Measurements from ENCODE around the gene EMID1.

The EMID1 gene

DNA sequence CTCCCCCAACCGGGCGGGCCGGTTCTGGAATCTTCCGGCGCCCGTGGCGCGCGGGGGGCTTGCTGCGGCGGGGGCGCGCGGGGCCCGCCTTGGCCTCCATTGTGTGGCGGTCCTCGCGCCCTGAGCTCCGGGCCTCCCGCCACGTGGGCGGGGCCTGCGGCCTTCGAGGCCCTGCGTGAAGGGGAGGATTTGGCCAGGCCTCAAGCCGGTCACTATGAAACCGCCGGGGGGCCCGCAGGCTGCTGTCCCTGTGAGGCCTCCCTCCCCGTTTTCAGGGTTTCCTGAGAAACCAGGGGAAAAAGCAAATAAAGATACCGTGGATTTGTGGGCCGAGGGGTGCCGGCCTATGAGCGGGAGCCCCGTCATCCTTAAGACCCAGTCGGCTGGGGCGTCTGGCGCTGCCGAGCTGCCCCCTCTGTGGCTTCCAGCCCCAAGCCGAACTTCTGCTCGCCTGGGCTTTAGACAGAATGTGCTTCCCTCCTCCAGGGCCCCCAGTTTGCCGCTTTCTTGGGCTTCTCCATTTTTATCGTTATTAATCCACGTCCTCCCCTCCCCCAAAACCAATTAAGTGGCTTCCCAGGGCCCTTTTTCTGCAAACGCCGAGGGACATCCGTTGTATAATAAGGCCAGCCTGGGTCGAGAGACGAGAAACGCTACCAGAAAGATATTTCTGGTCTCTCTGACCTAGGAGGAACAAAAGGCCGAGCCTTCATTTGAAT is 63.0 kb downstream of the EMID1 start:
- Histone ChIP-seq H3K4me3 (ENCODE audit: low read depth in 1 of 5, low read length in 5 of 5) (peak overlapping the region; percentile 71 to 97 (median 90)), H3K27me3 (ENCODE audit: control insufficient read depth in 5 of 5, insufficient read depth in 4 of 5, low read length in 5 of 5) (no peaks in the 10 kb centered on the region), H3K27ac (ENCODE audit: low read depth, low read length) (peak overlapping the region; percentile 99), H3K4me1 (ENCODE audit: control insufficient read depth in 5 of 5, insufficient read depth in 5 of 5, low read length in 5 of 5) (peaks cover 19 to 65% (median 63%) of the 10 kb centered on the region in 5 donors), H3K36me3 (ENCODE audit: control insufficient read depth in 5 of 5, insufficient read depth in 5 of 5, low read length in 5 of 5) (peaks cover 16 to 39% (median 28%) of the 10 kb centered on the region in 5 donors), H3K9ac (ENCODE audit: low read length in 5 of 5) (peak overlapping the region; percentile 76 to 100 (median 99)), H3K9me3 (ENCODE audit: control insufficient read depth in 5 of 5, low read length in 5 of 5) (no peaks in the 10 kb centered on the region)

DNA sequence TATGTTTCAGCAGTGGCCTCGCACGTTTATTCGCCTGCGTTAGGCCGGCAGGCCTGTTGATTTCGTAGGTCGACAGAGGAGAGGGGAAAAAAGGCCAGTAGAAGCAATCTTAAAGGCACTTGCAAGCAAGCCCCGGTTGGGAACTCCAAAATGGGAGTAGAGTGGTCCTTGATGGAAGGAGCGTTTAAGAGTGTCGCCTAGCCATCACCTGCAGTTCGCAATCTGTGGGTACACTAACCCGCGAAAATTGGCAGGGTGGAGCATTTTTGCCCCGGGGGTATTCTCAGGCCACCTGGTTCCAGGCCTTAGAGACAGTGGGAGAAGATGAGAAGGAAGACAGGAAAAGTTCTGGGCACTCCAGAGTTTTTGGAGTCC is 63.5 kb downstream of the EMID1 start:
- Histone ChIP-seq H3K4me3 (ENCODE audit: low read depth in 1 of 5, low read length in 5 of 5) (peak overlapping the region; percentile 71 to 97 (median 90)), H3K27ac (ENCODE audit: low read depth, low read length) (peak overlapping the region; percentile 99), H3K4me1 (ENCODE audit: control insufficient read depth in 5 of 5, insufficient read depth in 5 of 5, low read length in 5 of 5) (peaks cover 19 to 66% (median 63%) of the 10 kb centered on the region in 5 donors), H3K9ac (ENCODE audit: low read length in 5 of 5) (peak overlapping the region; percentile 76 to 100 (median 99)), H3K27me3 (ENCODE audit: control insufficient read depth in 5 of 5, insufficient read depth in 4 of 5, low read length in 5 of 5) (no peaks in the 10 kb centered on the region), H3K36me3 (ENCODE audit: control insufficient read depth in 5 of 5, insufficient read depth in 5 of 5, low read length in 5 of 5) (peaks cover 21 to 39% (median 28%) of the 10 kb centered on the region in 5 donors), H3K9me3 (ENCODE audit: control insufficient read depth in 5 of 5, low read length in 5 of 5) (no peaks in the 10 kb centered on the region)

DNA sequence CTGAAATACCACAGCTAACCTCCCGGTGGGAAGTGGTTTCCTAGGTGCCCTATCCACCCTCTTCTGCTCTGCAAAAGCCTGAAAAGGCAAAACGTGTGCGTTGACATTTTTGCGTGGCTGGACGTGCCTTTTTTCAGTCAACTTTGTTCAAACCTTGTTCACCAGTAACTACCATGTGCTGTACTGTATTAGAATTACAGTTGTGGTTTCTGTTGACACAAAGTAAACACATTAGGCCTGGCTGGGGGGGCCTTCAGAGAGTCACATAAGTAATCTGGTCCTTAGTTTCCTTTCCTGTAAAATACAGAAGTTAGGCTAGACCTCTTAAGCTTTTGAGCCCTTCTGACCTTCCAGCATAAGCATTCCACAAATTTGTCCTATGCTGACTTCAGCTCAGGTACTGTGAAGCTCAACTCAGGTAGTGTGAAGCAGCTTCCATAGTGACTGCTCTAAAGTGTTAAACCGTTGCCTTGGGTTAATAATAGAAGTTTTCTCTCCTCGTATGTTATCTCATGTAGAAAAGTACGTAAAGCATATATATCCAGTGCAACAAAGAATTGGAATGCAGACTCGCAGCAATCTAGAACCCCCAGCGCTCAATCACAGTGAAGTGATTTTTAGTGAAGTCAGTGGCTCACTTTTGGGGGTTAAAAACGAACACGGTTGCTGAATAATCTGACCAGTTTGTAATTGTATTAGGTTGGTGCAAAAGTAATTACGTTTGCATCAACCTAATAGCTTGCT is 64.2 kb downstream of the EMID1 start:
- peaks cover 19 to 68% (median 63%) of the 10 kb centered on the region in 5 donors for H3K4me1 ChIP-seq (ENCODE audit: control insufficient read depth in 5 of 5, insufficient read depth in 5 of 5, low read length in 5 of 5)
- H3K36me3 ChIP-seq (ENCODE audit: control insufficient read depth in 5 of 5, insufficient read depth in 5 of 5, low read length in 5 of 5): peaks cover 26 to 40% (median 31%) of the 10 kb centered on the region in 5 donors
- H3K9me3 ChIP-seq (ENCODE audit: control insufficient read depth in 5 of 5, low read length in 5 of 5): no peaks in the 10 kb centered on the region
- H3K4me3 ChIP-seq (ENCODE audit: low read depth in 1 of 5, low read length in 5 of 5): peak overlapping the region; percentile 71 to 97 (median 90)
- peak overlapping the region; percentile 76 to 100 (median 99) for H3K9ac ChIP-seq (ENCODE audit: low read length in 5 of 5)
- peak overlapping the region; percentile 99 for H3K27ac ChIP-seq (ENCODE audit: low read depth, low read length)
- H3K27me3 ChIP-seq (ENCODE audit: control insufficient read depth in 5 of 5, insufficient read depth in 4 of 5, low read length in 5 of 5): no peaks in the 10 kb centered on the region

DNA sequence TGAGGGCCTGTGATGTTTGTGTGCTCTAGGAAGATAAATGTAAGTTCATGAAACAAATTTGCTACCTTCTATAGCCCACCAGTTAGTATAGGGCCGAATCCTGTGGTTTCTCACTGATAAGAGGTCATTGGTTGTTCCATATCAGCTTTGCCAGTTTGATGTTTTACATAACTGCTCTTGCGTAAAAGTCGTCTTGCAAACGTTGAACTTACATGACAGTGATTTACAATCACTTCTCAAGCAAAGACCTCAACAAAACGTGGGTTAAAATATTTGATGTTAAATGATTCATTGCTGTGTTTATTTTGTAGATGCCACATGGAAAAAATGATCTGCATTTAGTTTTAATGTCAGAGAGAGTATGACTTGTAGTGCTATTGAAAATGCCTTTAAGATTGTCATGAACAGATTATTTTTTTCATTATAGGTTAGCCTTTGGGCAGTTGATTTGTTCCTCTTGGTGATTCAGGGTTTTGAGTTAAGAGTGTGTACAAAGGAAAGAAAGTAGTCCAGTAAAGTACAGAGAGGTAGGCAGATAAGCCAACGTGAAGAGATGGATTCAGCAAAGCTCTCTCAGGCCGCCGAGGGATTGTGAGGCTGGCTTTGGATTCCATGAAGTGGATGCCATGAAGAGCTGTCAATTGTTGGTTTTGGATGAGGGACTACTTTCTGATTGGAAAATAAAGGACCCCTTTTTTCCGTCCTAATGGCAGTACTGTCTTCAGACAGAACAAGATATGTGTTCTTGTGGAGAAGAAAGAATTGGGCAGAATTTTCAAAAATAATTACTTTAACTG is 65.0 kb downstream of the EMID1 start:
- Histone ChIP-seq H3K27me3 (ENCODE audit: control insufficient read depth in 5 of 5, insufficient read depth in 4 of 5, low read length in 5 of 5) (no peaks in the 10 kb centered on the region), H3K36me3 (ENCODE audit: control insufficient read depth in 5 of 5, insufficient read depth in 5 of 5, low read length in 5 of 5) (peaks cover 21 to 39% (median 33%) of the 10 kb centered on the region in 5 donors), H3K9ac (ENCODE audit: low read length in 5 of 5) (peak overlapping the region; percentile 32 to 100 (median 99)), H3K4me3 (ENCODE audit: low read depth in 1 of 5, low read length in 5 of 5) (peak overlapping the region; percentile 71 to 97 (median 90)), H3K27ac (ENCODE audit: low read depth, low read length) (peak overlapping the region; percentile 99), H3K9me3 (ENCODE audit: control insufficient read depth in 5 of 5, low read length in 5 of 5) (no peaks in the 10 kb centered on the region), H3K4me1 (ENCODE audit: control insufficient read depth in 5 of 5, insufficient read depth in 5 of 5, low read length in 5 of 5) (peaks cover 19 to 74% (median 69%) of the 10 kb centered on the region in 5 donors)

DNA sequence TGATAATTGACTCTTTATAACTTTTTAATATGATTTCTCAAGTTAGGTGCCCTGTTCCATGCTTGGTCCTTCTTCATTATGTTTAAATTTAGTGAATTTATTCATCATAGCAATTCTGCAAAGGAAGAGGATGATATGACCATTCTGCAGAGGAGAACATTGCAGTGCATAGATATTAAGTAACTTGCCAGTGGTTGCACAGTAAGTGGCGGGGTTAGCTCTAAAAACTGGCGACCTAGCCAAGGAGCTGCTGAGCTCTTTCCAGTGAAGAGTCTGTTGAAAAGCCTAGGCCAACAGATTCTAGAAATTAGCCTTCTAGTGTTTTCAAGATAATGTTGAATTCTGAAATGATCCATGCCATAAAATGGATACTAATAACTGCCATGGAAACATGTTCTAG is 66.9 kb downstream of the EMID1 start:
- Histone ChIP-seq H3K27me3 (ENCODE audit: control insufficient read depth in 5 of 5, insufficient read depth in 4 of 5, low read length in 5 of 5) (no peaks in the 10 kb centered on the region), H3K9ac (ENCODE audit: low read length in 5 of 5) (peak overlapping the region in 1 of 5 donors; percentile 8), H3K9me3 (ENCODE audit: control insufficient read depth in 5 of 5, low read length in 5 of 5) (no peaks in the 10 kb centered on the region), H3K4me1 (ENCODE audit: control insufficient read depth in 5 of 5, insufficient read depth in 5 of 5, low read length in 5 of 5) (peaks cover 14 to 58% (median 53%) of the 10 kb centered on the region in 5 donors), H3K27ac (ENCODE audit: low read depth, low read length) (peak overlapping the region; percentile 19), H3K36me3 (ENCODE audit: control insufficient read depth in 5 of 5, insufficient read depth in 5 of 5, low read length in 5 of 5) (peaks cover 33 to 51% (median 49%) of the 10 kb centered on the region in 5 donors), H3K4me3 (ENCODE audit: low read depth in 1 of 5, low read length in 5 of 5) (no peak overlapping the region)

DNA sequence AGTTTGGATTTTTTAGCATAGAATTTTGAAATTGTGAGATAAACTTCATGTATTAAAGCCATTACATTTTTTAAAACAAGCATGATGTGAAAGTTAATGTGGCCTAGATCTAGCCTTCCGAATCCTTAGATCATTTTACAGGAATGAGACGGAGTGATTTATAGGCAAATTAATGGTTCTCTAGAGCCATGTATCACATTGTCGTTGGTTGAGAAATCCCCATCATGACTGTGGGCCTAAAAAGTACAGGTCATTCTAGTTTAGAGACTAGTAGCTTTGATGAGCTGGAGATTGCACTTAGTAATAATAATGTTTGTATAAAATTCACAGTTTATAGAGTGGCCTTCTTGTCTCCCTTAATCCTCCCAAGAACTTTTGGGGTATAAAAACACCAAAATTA is 69.5 kb downstream of the EMID1 start:
- H3K27ac ChIP-seq (ENCODE audit: low read depth, low read length): peak overlapping the region; percentile 51

GRCh38 chr22:29275819-29276565 is 70.3 kb downstream of the EMID1 start:
- H3K36me3 ChIP-seq (ENCODE audit: control insufficient read depth in 5 of 5, insufficient read depth in 5 of 5, low read length in 5 of 5): peaks cover 55 to 83% (median 72%) of the 10 kb centered on the region in 5 donors
- H3K4me1 ChIP-seq (ENCODE audit: control insufficient read depth in 5 of 5, insufficient read depth in 5 of 5, low read length in 5 of 5): peaks cover 3 to 36% (median 31%) of the 10 kb centered on the region in 5 donors
- H3K9me3 ChIP-seq (ENCODE audit: control insufficient read depth in 5 of 5, low read length in 5 of 5): no peaks in the 10 kb centered on the region
- H3K27me3 ChIP-seq (ENCODE audit: control insufficient read depth in 5 of 5, insufficient read depth in 4 of 5, low read length in 5 of 5): no peaks in the 10 kb centered on the region
- no peak overlapping the region for H3K4me3 ChIP-seq (ENCODE audit: low read depth in 1 of 5, low read length in 5 of 5)
- H3K27ac ChIP-seq (ENCODE audit: low read depth, low read length): peak overlapping the region; percentile 51
- H3K9ac ChIP-seq (ENCODE audit: low read length in 5 of 5): no peak overlapping the region

More for the DNA sequence above, 69.5 kb downstream of the EMID1 start:
- Histone ChIP-seq H3K4me3 (ENCODE audit: low read depth in 1 of 5, low read length in 5 of 5) (no peak overlapping the region), H3K9ac (ENCODE audit: low read length in 5 of 5) (no peak overlapping the region), H3K27me3 (ENCODE audit: control insufficient read depth in 5 of 5, insufficient read depth in 4 of 5, low read length in 5 of 5) (no peaks in the 10 kb centered on the region), H3K36me3 (ENCODE audit: control insufficient read depth in 5 of 5, insufficient read depth in 5 of 5, low read length in 5 of 5) (peaks cover 52 to 76% (median 72%) of the 10 kb centered on the region in 5 donors), H3K4me1 (ENCODE audit: control insufficient read depth in 5 of 5, insufficient read depth in 5 of 5, low read length in 5 of 5) (peaks cover 6 to 44% (median 40%) of the 10 kb centered on the region in 5 donors), H3K9me3 (ENCODE audit: control insufficient read depth in 5 of 5, low read length in 5 of 5) (no peaks in the 10 kb centered on the region)

- H3K9ac ChIP-seq (ENCODE audit: low read length in 5 of 5): no peak overlapping the region
- H3K4me3 ChIP-seq (ENCODE audit: low read depth in 1 of 5, low read length in 5 of 5): no peak overlapping the region
- peaks cover 0 to 17% (median 12%) of the 10 kb centered on the region in 5 donors for H3K4me1 ChIP-seq (ENCODE audit: control insufficient read depth in 5 of 5, insufficient read depth in 5 of 5, low read length in 5 of 5)
- H3K27ac ChIP-seq (ENCODE audit: low read depth, low read length): no peak overlapping the region
- peaks cover 51 to 90% (median 86%) of the 10 kb centered on the region in 5 donors for H3K36me3 ChIP-seq (ENCODE audit: control insufficient read depth in 5 of 5, insufficient read depth in 5 of 5, low read length in 5 of 5)
- H3K9me3 ChIP-seq (ENCODE audit: control insufficient read depth in 5 of 5, low read length in 5 of 5): no peaks in the 10 kb centered on the region
- no peaks in the 10 kb centered on the region for H3K27me3 ChIP-seq (ENCODE audit: control insufficient read depth in 5 of 5, insufficient read depth in 4 of 5, low read length in 5 of 5)
These were observed 72.2 kb downstream of the EMID1 start for GRCh38 chr22:29277927-29278326.

GRCh38 chr22:29284196-29284595 is 78.5 kb downstream of the EMID1 start:
- Histone ChIP-seq H3K27ac (ENCODE audit: low read depth, low read length) (no peak overlapping the region), H3K9me3 (ENCODE audit: control insufficient read depth in 5 of 5, low read length in 5 of 5) (no peaks in the 10 kb centered on the region), H3K27me3 (ENCODE audit: control insufficient read depth in 5 of 5, insufficient read depth in 4 of 5, low read length in 5 of 5) (no peaks in the 10 kb centered on the region), H3K9ac (ENCODE audit: low read length in 5 of 5) (no peak overlapping the region), H3K4me3 (ENCODE audit: low read depth in 1 of 5, low read length in 5 of 5) (no peak overlapping the region), H3K36me3 (ENCODE audit: control insufficient read depth in 5 of 5, insufficient read depth in 5 of 5, low read length in 5 of 5) (peaks cover 42 to 95% (median 84%) of the 10 kb centered on the region in 5 donors), H3K4me1 (ENCODE audit: control insufficient read depth in 5 of 5, insufficient read depth in 5 of 5, low read length in 5 of 5) (no peaks in the 10 kb centered on the region)

Measured in subcutaneous abdominal adipose tissue (tissue), 5 donors.